Measurements from ENCODE around the gene ARMC2.

GRCh38 chr6:109013656-109014305, 165.6 kb downstream of the ARMC2 start:
- TF ChIP-seq, protein P1, sequence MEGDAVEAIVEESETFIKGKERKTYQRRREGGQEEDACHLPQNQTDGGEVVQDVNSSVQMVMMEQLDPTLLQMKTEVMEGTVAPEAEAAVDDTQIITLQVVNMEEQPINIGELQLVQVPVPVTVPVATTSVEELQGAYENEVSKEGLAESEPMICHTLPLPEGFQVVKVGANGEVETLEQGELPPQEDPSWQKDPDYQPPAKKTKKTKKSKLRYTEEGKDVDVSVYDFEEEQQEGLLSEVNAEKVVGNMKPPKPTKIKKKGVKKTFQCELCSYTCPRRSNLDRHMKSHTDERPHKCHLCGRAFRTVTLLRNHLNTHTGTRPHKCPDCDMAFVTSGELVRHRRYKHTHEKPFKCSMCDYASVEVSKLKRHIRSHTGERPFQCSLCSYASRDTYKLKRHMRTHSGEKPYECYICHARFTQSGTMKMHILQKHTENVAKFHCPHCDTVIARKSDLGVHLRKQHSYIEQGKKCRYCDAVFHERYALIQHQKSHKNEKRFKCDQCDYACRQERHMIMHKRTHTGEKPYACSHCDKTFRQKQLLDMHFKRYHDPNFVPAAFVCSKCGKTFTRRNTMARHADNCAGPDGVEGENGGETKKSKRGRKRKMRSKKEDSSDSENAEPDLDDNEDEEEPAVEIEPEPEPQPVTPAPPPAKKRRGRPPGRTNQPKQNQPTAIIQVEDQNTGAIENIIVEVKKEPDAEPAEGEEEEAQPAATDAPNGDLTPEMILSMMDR (IDR thresholded peaks at IDR 0.05 in 8 of 11, conservative IDR thresholded peaks at IDR 0.05 in 3 of 11), result no peak
- TF ChIP-seq POLR2A (IDR thresholded peaks at IDR 0.05), result no peak
